HG02973 (cell line): Measurements from ENCODE around the gene ANKK1.

Experiments
- ATAC-seq: cut with Tn5 transposase; IDR thresholded peaks from one replicate; pipeline ENCODE4 v1.9.1; 2021; ENCODE audit warnings: moderate library complexity; ENCODE audit not compliant: unreplicated experiment

Gene ANKK1

GRCh38 chr11:113376156-113376555 is 11.4 kb upstream of the ANKK1 start:
- no peak for ATAC-seq

GRCh38 chr11:113377681-113378412 is 9.7 kb upstream of the ANKK1 start:
- no peak for ATAC-seq

GRCh38 chr11:113378692-113379091 is 8.9 kb upstream of the ANKK1 start:
- ATAC-seq, result no peak

- ATAC-seq, result no peak
These were observed 5.5 kb upstream of the ANKK1 start for GRCh38 chr11:113382121-113382520.

GRCh38 chr11:113384551-113384950 is 3.0 kb upstream of the ANKK1 start:
- ATAC-seq, result no peak

- ATAC-seq, result no peak
These were observed 1.8 kb upstream of the ANKK1 start for GRCh38 chr11:113385749-113386148.

- no peak for ATAC-seq
These were observed 713 bp upstream of the ANKK1 start for GRCh38 chr11:113386866-113387265.

- ATAC-seq, result no peak
These were observed 1.7 kb downstream of the ANKK1 start for GRCh38 chr11:113389272-113389671.

DNA sequence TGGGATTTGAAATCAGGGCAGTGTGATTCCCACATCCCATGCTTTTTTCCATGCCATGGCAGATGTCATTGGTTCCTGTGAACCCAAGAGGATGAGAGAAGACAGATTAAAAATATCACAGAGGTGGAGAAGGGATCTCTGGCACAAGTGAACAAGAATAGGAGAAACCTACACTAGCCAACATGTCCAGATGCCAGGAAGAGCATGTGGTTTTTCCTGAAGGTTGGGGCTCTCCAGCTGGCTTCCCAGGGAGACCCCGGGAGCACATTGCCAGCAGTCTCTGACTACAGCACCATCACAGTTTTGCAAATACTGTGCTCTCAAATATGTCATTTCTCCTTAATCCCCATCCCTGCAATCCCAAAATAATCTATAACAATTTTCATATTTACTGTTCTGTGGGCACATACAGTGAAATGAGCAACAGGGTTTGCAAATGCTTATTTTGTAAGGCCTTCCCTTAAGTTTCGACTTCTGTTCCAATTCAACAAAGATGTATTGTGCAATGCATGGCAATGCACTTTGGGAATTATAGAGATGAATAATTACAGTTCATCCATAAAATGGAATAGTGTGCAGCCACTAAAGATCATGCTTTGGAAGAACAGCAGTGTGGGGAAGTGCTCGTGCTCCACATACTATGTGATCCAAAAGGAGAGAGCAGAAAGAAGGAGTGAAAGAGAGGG is 4.8 kb downstream of the ANKK1 start:
- no peak for ATAC-seq

GRCh38 chr11:113393501-113393985 is 6.0 kb downstream of the ANKK1 start:
- ATAC-seq, result no peak

DNA sequence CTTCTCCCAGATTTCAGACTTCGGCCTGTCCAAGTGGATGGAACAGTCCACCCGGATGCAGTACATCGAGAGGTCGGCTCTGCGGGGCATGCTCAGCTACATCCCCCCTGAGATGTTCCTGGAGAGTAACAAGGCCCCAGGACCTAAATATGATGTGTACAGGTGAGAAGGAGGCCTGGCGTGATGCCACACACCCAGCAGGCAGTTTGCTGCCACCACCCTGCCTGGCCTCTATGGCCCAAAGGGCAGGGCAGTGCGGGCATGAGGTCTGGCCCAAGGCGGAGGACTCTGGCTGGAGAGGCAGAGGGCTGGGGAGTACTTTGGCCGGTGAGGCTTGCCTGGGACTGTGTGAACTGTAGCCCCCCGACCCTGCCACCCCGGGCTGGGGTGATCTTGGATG is 7.3 kb downstream of the ANKK1 start:
- no peak for ATAC-seq

DNA sequence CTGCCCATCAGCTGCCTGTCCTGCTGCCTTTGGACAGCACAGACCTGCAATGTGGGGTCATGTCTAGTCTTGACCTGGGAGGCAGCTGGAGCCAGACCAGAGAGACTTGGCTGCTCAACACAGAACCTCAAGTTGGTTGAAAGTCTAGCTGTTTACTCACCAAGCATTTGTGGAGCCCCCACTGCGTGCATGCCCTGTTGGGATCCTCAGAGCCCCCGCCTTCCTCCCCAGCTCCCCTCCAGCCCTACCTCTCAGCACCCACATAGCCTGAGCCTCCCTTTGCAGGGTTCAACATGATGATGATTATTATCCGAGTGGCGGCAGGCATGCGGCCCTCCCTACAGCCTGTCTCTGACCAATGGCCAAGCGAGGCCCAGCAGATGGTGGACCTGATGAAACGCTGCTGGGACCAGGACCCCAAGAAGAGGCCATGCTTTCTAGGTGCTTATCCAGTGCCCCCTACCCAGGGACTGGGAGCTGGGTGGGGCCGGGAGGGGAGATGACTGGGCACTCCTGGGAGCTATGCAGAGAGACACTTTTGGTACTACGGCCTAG is 8.3 kb downstream of the ANKK1 start:
- no peak for ATAC-seq

- no peak for ATAC-seq
These were observed 9.1 kb downstream of the ANKK1 start for GRCh38 chr11:113396690-113397089.

DNA sequence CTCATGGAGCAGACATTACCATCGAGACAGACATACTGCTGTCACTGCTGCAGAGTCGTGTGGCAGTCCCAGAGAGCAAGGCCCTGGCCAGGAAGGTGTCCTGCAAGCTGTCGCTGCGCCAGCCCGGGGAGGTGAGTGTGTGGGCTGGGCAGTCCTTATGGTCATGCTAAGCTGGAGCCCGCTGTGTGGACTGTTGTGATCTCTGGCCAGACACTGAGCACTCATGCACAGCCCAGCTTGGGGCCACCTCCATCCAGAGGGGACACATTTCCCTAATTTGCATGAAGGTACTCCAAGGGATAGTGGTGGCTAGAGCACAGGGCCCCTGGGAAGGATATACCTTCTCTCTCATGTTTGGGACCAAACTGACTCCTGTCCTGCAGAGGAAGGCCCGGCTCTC is 9.6 kb downstream of the ANKK1 start:
- no peak for ATAC-seq

GRCh38 chr11:113397821-113398220 is 10.2 kb downstream of the ANKK1 start:
- no peak for ATAC-seq

GRCh38 chr11:113398669-113399430 is 11.3 kb downstream of the ANKK1 start:
- ATAC-seq, result no peak

DNA sequence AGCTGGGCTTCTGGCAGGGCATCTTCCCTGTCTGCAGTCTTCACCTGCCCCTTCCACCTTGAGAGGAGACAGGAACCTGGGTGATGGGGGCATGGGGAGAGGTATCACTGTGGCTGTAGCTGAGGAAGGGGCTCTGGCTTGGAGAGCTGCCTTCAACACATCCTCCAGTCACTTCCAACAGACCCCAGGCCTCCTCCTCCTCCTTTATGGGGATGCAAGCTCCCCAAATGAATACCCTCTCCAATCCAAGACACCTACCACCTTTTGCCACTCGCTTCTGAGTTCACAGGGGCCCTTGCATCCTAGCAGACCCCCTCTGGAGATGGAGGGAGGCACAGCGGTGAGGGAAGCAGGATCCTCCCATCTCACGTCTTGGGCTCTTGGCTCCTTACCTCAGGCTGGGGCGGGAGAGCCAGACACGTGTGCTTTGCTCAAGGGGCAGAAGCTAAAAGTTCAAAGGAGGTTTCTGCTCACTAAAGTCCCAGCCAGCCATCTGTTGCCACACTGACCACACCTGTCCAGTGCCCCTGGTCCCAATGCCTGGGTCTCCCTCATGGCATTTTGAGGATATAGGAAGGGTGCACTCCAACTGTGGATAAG is 13.2 kb downstream of the ANKK1 start:
- no peak for ATAC-seq

GRCh38 chr11:113401718-113402117 is 14.1 kb downstream of the ANKK1 start:
- ATAC-seq, result no peak

DNA sequence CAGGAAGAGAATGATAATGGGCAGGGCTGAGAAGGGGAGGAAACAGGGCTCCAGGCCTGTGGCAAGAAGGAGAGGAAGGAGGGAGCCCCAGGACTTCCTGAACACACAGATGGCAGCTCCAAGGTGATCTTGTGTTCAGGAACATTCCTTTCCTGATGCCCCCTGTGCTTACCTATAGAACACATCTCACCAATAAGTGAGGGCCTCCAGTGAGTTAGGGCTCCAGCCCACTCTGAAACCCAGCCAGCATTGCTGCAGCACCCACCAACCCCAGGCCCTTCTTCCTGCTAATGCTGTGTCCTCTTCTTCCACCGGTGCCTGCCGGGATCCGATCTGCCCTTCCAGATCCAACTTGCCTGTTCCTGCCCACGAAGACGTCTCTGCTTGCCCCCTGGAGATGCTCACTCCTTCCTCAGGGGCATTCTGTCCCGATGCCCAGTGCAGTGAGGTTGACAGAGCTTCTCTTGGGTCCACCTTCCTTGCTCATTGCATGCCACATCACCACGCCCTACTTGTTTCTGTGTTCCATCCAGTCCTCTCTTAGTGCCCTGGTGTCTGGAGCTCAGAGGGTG is 17.4 kb downstream of the ANKK1 start:
- no peak for ATAC-seq

DNA sequence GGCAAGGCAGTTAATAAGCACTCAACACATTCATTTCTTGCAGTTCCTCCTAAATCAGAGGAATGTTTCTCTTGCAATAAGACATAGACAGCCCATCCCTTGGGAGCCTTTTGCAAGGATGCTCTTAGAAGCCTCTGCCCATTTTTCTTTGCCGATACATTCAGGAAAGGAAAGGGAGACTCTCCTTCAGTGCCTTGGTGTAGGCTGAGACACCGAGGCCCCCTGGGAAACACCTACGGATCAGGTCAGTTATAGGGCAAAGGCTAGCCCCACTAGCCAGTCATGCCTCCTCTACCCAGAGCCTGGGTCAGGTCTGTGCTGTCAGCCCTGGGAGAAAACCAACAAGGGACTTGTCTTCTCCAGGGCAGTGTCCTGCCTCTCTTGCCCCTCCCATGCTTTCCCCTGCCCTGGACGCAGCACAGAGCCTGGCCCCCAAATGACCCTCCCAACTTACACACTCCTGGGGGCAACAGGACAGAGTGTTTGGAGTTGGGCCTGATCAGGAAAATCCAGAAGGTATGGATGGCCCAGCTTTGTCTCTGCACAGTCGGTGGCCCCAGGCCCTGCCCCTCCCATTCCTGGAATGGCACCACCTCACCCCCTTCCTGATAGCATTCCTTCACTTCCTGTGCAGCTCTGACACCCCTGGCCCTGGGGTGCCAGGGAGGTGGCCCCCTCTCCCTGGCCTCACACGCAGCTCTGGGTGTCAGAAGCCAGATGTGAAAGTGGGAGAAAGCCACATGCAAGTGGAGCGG is 18.3 kb downstream of the ANKK1 start:
- ATAC-seq, result no peak
